ENCODE results near the gene PRCC. TPM values are rescaled to one million over a fixed set of nuclear protein-coding genes. Genes with fewer than 3 reads are reported as not detected.

Gene PRCC
- total RNA-seq, 1 donor from 2014 or later, result 60.9 TPM

- H3K27me3 Mint-ChIP-seq (ENCODE audit: low read depth), result no peaks in the 10 kb centered on the region
- peaks cover 65% of the 10 kb centered on the region for H3K4me1 Mint-ChIP-seq (ENCODE audit: low read depth)
- DNase-seq (ENCODE audit: low spot score), result peak; percentile 28
- no peaks in the 10 kb centered on the region for H3K9me3 Mint-ChIP-seq (ENCODE audit: low read depth)
- TF ChIP-seq CTCF (IDR thresholded peaks at IDR 0.05), result no peak
- H3K4me3 Mint-ChIP-seq (ENCODE audit: unreplicated experiment), result peak overlapping the region; percentile 79
- peak overlapping the region; percentile 99 for H3K27ac Mint-ChIP-seq (ENCODE audit: unreplicated experiment)
- H3K36me3 Mint-ChIP-seq (ENCODE audit: low read depth), result peaks cover 5% of the 10 kb centered on the region
These were observed 17.8 kb upstream of the PRCC start for GRCh38 chr1:156749419-156750118.

DNA sequence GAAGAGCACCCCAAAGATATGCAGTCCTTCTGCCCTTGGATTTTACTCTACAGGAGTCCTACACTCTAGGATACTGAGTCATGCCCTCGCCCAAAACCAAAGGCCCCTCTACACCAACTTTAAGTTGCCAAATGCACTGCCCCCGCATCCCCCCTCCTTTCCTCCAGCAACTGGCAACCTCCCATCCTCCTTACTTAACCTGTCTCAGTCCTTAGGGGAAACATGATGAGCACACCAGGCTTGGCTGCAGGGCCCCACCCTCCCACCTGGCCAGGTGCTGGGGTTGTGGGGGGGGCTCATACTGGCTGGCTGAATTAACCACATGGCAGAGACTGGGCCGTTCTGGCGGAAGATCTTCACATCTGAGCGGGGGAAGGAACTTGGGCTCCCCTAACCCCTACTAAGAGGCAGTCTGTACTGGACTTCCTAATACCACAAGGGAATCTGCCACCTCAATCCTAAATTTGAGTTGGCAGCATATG is 17.1 kb upstream of the PRCC start:
- Mint-ChIP-seq H3K27me3 (ENCODE audit: low read depth) (no peaks in the 10 kb centered on the region), H3K27ac (ENCODE audit: unreplicated experiment) (peak overlapping the region; percentile 99), H3K9me3 (ENCODE audit: low read depth) (no peaks in the 10 kb centered on the region), H3K4me1 (ENCODE audit: low read depth) (peaks cover 63% of the 10 kb centered on the region), H3K4me3 (ENCODE audit: unreplicated experiment) (peak overlapping the region; percentile 79), H3K36me3 (ENCODE audit: low read depth) (peaks cover 2% of the 10 kb centered on the region)
- peak; percentile 28 for DNase-seq (ENCODE audit: low spot score)
- TF ChIP-seq CTCF (IDR thresholded peaks at IDR 0.05), result no peak

GRCh38 chr1:156750711-156751450 is 16.5 kb upstream of the PRCC start:
- H3K9me3 Mint-ChIP-seq (ENCODE audit: low read depth), result no peaks in the 10 kb centered on the region
- peaks cover 57% of the 10 kb centered on the region for H3K4me1 Mint-ChIP-seq (ENCODE audit: low read depth)
- peak overlapping the region; percentile 99 for H3K27ac Mint-ChIP-seq (ENCODE audit: unreplicated experiment)
- H3K36me3 Mint-ChIP-seq (ENCODE audit: low read depth), result no peaks in the 10 kb centered on the region
- DNase-seq (ENCODE audit: low spot score), result peak; percentile 88
- peak; percentile 28 for TF ChIP-seq CTCF (IDR thresholded peaks at IDR 0.05)
- no peaks in the 10 kb centered on the region for H3K27me3 Mint-ChIP-seq (ENCODE audit: low read depth)
- peak overlapping the region; percentile 79 for H3K4me3 Mint-ChIP-seq (ENCODE audit: unreplicated experiment)

GRCh38 chr1:156751451-156751756 is 15.9 kb upstream of the PRCC start, which contains the start of gene HDGF:
Gene HDGF, minus strand, starts transcription at chr1:156751675. Its CDS starts 246 bp downstream, at chr1:156751429.
- Mint-ChIP-seq H3K9me3 (ENCODE audit: low read depth) (no peaks in the 10 kb centered on the region), H3K4me1 (ENCODE audit: low read depth) (peaks cover 51% of the 10 kb centered on the region), H3K27ac (ENCODE audit: unreplicated experiment) (peak within 1 kb of the TSS; percentile 99), H3K4me3 (ENCODE audit: unreplicated experiment) (peak within 1 kb of the TSS; percentile 92), H3K36me3 (ENCODE audit: low read depth) (no peaks in the 10 kb centered on the region), H3K27me3 (ENCODE audit: low read depth) (no peaks in the 10 kb centered on the region)
- no peak for DNase-seq (ENCODE audit: low spot score)
- TF ChIP-seq CTCF (IDR thresholded peaks at IDR 0.05), result no peak

DNA sequence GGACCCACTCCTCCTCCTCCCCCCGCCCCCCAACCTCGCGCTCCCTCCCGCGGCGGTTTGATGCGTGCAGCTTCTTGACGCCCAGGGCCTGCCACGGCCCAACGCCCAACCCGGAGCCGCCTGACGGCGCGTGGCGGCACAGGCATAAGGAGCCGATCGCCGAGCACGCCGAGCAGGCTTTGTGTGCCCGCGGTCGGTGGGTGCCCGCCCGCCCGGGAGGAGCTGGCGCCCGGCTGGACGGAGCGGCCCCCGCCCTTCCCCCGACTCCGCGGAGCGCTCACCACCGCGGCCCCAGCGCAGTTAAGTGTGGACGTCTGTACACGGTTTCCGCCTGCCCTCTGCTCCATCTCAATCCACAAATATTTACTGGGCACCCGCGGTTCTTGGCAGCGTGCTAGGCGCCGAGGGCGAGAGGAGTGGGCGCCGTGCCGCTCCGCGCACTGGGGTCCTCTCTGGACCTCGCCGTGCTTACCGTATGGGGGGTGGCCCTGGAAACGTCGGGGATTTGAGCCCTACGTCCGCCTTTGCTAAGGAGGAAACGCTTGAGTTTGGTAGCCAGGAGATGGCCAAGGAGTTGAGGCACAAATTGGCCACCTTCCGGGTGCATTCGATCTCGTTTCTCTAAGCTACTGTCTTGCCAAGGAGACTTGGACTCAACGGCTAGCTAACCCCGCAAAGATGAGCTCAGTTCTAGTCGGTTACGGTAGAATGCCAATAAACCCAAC is 15.4 kb upstream of the PRCC start:
- H3K36me3 Mint-ChIP-seq (ENCODE audit: low read depth), result no peaks in the 10 kb centered on the region
- no peaks in the 10 kb centered on the region for H3K9me3 Mint-ChIP-seq (ENCODE audit: low read depth)
- H3K4me1 Mint-ChIP-seq (ENCODE audit: low read depth), result peaks cover 46% of the 10 kb centered on the region
- H3K27me3 Mint-ChIP-seq (ENCODE audit: low read depth), result no peaks in the 10 kb centered on the region
- H3K27ac Mint-ChIP-seq (ENCODE audit: unreplicated experiment), result peak overlapping the region; percentile 83
- peak overlapping the region; percentile 92 for H3K4me3 Mint-ChIP-seq (ENCODE audit: unreplicated experiment)
- no peak for TF ChIP-seq CTCF (IDR thresholded peaks at IDR 0.05)
- DNase-seq (ENCODE audit: low spot score), result peak; percentile 99
